Peyer's patch (tissue), 4 donors: Measurements from ENCODE around the gene RASSF8.

Experiments used
- POLR2A ChIP-seq, 2 donors: fragments of 450-650 bp; IDR thresholded peaks; one replicate each; pipeline ENCODE4 v1.5.1; 2017; ENCODE audit warnings: antibody characterized with exemption in 2 of 2, mild to moderate bottlenecking in 2 of 2, moderate library complexity in 2 of 2
- TF ChIP-seq, protein P1 (sequence below), 6 experiments: fragments of 450-650 bp in 4 of 6; fragments of 200-600 bp in 2 of 6; sonication (generic) in 1 of 6; IDR thresholded peaks; one replicate each; pipeline ENCODE4 v1.5.1; 2017 to 2019; ENCODE audit warnings: antibody characterized with exemption in 6 of 6, mild to moderate bottlenecking in 3 of 6, moderate library complexity in 1 of 6

DNA sequence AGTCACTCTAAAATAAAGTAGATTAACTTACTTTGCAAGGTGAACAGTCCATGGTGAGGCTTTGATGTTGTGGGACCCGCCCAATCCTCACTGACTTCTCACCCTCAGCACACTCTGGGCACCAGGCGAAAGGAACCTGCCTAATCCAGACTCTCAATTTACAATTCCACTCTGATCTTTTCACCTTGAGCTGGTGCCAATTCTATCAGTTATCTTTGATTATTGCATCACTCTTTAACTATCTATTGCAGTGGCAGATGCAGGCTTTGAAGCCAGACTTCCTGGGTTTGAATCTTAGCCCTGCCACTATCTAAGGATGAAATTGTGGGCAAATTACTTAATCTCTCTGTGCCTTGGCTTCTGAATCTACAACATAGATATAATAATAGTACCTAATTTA, 18.9 kb upstream of the RASSF8 start:
- TF ChIP-seq, protein P1, sequence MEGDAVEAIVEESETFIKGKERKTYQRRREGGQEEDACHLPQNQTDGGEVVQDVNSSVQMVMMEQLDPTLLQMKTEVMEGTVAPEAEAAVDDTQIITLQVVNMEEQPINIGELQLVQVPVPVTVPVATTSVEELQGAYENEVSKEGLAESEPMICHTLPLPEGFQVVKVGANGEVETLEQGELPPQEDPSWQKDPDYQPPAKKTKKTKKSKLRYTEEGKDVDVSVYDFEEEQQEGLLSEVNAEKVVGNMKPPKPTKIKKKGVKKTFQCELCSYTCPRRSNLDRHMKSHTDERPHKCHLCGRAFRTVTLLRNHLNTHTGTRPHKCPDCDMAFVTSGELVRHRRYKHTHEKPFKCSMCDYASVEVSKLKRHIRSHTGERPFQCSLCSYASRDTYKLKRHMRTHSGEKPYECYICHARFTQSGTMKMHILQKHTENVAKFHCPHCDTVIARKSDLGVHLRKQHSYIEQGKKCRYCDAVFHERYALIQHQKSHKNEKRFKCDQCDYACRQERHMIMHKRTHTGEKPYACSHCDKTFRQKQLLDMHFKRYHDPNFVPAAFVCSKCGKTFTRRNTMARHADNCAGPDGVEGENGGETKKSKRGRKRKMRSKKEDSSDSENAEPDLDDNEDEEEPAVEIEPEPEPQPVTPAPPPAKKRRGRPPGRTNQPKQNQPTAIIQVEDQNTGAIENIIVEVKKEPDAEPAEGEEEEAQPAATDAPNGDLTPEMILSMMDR (IDR thresholded peaks at IDR 0.05) = no peak
- TF ChIP-seq POLR2A (IDR thresholded peaks at IDR 0.05) = no peak
